GM12891 (cell line): Measurements from ENCODE around the gene CACNA2D1.

Source experiments
- PAX5 ChIP-seq: IDR thresholded peaks from 2 replicates; pipeline ENCODE4 v1.6.1; 2011; ENCODE audit warnings: low read length, moderate library complexity, mild to moderate bottlenecking; ENCODE audit not compliant: insufficient read depth, severe bottlenecking
- POLR2A ChIP-seq: IDR thresholded peaks from 2 replicates; pipeline ENCODE4 v1.6.1; 2011; ENCODE audit warnings: low read depth, low read length, control low read depth
- POLR2AphosphoS5 ChIP-seq: IDR thresholded peaks from 2 replicates; pipeline ENCODE4 v1.6.1; 2011; ENCODE audit warnings: low read depth, low read length, control low read depth

- TF ChIP-seq POLR2A (no peak), POLR2AphosphoS5 (no peak), PAX5 (no peak)
These were observed 319.1 kb downstream of the CACNA2D1 start for GRCh38 chr7:82124445-82124844.
